ENCODE measurements around the gene TFF3. TPM values are rescaled to one million over a fixed set of nuclear protein-coding genes. Genes with fewer than 3 reads are reported as not detected.

The TFF3 gene
- total and polyA plus RNA-seq, 2 experiments from 2014 or later: 1.2 to 3.3 TPM

DNA sequence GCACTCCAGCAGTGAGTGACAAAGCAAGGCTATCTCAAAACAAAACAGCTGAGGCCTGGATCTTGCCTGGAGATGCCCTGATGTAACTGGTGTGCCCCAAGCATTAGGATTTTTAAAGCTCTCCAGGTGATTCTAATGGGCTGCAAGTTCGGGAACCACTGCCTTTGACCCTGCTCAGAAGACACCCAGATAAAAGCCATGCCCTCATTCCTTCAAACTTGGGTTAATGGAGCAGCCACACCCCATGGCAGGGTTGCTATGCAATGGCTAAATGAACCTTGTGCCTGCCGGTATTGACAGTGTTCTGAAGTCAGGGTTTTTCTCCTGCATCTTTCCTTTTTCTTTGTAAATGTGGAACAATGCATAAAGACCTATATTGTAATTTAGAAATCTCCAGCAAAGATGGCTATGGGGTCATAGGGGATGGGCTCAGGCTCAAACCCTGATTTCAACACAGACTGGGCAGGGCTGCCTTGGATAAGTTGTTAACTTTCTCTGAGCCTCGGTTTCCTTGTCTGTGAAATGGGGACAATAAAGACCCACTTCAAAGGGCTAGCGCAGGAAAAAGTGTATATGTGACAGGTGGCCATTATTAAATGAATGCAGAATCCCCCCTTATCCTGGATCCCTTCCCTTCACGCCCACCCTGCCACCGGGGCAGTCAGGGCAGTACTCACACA lies 453 bp downstream of the TFF3 start:
- Histone ChIP-seq H3K4me3 (no peak overlapping the region), H3K36me3 (ENCODE audit: insufficient read depth) (no peaks in the 10 kb centered on the region), H3K9me2 (ENCODE audit: insufficient read depth) (no peaks in the 10 kb centered on the region), H3K4me1 (ENCODE audit: insufficient read depth) (peaks cover 11% of the 10 kb centered on the region; the same call in 1 of the 2 replicates), H3K27ac (ENCODE audit: low read depth) (no peak overlapping the region), H3K79me2 (replicated peaks; ENCODE audit: insufficient read depth) (no peaks in the 10 kb centered on the region), H2AFZ (no peak overlapping the region), H3F3A (replicated peaks; ENCODE audit: low read depth) (no peaks in the 10 kb centered on the region), H3K4me2 (no peak overlapping the region), H3K27me3 (ENCODE audit: insufficient read depth) (no peaks in the 10 kb centered on the region), H4K20me1 (replicated peaks; ENCODE audit: insufficient read depth) (no peaks in the 10 kb centered on the region)
- Mint-ChIP-seq H3K36me3 (ENCODE audit: low read depth) (no peaks in the 10 kb centered on the region), H3K27ac (no peak overlapping the region), H3K4me3 (no peak overlapping the region), H3K9me3 (no peaks in the 10 kb centered on the region), H3K4me1 (peaks cover 47% of the 10 kb centered on the region), H3K27me3 (ENCODE audit: insufficient read depth, low read depth, poor library complexity) (peaks cover 17% of the 10 kb centered on the region)
- ATAC-seq: no peak
- TF ChIP-seq, protein P1, sequence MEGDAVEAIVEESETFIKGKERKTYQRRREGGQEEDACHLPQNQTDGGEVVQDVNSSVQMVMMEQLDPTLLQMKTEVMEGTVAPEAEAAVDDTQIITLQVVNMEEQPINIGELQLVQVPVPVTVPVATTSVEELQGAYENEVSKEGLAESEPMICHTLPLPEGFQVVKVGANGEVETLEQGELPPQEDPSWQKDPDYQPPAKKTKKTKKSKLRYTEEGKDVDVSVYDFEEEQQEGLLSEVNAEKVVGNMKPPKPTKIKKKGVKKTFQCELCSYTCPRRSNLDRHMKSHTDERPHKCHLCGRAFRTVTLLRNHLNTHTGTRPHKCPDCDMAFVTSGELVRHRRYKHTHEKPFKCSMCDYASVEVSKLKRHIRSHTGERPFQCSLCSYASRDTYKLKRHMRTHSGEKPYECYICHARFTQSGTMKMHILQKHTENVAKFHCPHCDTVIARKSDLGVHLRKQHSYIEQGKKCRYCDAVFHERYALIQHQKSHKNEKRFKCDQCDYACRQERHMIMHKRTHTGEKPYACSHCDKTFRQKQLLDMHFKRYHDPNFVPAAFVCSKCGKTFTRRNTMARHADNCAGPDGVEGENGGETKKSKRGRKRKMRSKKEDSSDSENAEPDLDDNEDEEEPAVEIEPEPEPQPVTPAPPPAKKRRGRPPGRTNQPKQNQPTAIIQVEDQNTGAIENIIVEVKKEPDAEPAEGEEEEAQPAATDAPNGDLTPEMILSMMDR (conservative IDR thresholded peaks at IDR 0.05; ENCODE audit: low read depth in 2 of 2): no peak
- no peak for TF ChIP-seq NANOG (IDR thresholded peaks at IDR 0.05; ENCODE audit: borderline replicate concordance)
- no peak for TF ChIP-seq CREB1 (CRISPR knock-in tag; IDR thresholded peaks at IDR 0.05; ENCODE audit: low read depth)
- no peak for TF ChIP-seq EZH2phosphoT487 (IDR thresholded peaks at IDR 0.05; ENCODE audit: unreplicated experiment)
- TF ChIP-seq ZNF114 (CRISPR knock-in tag; IDR thresholded peaks at IDR 0.05): no peak
- TF ChIP-seq, protein P2, sequence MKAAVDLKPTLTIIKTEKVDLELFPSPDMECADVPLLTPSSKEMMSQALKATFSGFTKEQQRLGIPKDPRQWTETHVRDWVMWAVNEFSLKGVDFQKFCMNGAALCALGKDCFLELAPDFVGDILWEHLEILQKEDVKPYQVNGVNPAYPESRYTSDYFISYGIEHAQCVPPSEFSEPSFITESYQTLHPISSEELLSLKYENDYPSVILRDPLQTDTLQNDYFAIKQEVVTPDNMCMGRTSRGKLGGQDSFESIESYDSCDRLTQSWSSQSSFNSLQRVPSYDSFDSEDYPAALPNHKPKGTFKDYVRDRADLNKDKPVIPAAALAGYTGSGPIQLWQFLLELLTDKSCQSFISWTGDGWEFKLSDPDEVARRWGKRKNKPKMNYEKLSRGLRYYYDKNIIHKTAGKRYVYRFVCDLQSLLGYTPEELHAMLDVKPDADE (IDR thresholded peaks at IDR 0.05): no peak
- no peak for TF ChIP-seq JUNB (IDR thresholded peaks at IDR 0.05; ENCODE audit: unreplicated experiment)
- no peak for TF ChIP-seq POLR2AphosphoS5 (IDR thresholded peaks at IDR 0.05; ENCODE audit: low read depth)
- TF ChIP-seq, protein P3, sequence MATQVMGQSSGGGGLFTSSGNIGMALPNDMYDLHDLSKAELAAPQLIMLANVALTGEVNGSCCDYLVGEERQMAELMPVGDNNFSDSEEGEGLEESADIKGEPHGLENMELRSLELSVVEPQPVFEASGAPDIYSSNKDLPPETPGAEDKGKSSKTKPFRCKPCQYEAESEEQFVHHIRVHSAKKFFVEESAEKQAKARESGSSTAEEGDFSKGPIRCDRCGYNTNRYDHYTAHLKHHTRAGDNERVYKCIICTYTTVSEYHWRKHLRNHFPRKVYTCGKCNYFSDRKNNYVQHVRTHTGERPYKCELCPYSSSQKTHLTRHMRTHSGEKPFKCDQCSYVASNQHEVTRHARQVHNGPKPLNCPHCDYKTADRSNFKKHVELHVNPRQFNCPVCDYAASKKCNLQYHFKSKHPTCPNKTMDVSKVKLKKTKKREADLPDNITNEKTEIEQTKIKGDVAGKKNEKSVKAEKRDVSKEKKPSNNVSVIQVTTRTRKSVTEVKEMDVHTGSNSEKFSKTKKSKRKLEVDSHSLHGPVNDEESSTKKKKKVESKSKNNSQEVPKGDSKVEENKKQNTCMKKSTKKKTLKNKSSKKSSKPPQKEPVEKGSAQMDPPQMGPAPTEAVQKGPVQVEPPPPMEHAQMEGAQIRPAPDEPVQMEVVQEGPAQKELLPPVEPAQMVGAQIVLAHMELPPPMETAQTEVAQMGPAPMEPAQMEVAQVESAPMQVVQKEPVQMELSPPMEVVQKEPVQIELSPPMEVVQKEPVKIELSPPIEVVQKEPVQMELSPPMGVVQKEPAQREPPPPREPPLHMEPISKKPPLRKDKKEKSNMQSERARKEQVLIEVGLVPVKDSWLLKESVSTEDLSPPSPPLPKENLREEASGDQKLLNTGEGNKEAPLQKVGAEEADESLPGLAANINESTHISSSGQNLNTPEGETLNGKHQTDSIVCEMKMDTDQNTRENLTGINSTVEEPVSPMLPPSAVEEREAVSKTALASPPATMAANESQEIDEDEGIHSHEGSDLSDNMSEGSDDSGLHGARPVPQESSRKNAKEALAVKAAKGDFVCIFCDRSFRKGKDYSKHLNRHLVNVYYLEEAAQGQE (IDR thresholded peaks at IDR 0.05; ENCODE audit: unreplicated experiment): no peak
- no peak for TF ChIP-seq EZH2 (IDR thresholded peaks at IDR 0.05; ENCODE audit: low read depth, unreplicated experiment)
- TF ChIP-seq STAT1 (IDR thresholded peaks at IDR 0.05; ENCODE audit: unreplicated experiment): no peak
- TF ChIP-seq ZNF331 (CRISPR knock-in tag; IDR thresholded peaks at IDR 0.05; ENCODE audit: low read depth): no peak
- TF ChIP-seq, protein P4, sequence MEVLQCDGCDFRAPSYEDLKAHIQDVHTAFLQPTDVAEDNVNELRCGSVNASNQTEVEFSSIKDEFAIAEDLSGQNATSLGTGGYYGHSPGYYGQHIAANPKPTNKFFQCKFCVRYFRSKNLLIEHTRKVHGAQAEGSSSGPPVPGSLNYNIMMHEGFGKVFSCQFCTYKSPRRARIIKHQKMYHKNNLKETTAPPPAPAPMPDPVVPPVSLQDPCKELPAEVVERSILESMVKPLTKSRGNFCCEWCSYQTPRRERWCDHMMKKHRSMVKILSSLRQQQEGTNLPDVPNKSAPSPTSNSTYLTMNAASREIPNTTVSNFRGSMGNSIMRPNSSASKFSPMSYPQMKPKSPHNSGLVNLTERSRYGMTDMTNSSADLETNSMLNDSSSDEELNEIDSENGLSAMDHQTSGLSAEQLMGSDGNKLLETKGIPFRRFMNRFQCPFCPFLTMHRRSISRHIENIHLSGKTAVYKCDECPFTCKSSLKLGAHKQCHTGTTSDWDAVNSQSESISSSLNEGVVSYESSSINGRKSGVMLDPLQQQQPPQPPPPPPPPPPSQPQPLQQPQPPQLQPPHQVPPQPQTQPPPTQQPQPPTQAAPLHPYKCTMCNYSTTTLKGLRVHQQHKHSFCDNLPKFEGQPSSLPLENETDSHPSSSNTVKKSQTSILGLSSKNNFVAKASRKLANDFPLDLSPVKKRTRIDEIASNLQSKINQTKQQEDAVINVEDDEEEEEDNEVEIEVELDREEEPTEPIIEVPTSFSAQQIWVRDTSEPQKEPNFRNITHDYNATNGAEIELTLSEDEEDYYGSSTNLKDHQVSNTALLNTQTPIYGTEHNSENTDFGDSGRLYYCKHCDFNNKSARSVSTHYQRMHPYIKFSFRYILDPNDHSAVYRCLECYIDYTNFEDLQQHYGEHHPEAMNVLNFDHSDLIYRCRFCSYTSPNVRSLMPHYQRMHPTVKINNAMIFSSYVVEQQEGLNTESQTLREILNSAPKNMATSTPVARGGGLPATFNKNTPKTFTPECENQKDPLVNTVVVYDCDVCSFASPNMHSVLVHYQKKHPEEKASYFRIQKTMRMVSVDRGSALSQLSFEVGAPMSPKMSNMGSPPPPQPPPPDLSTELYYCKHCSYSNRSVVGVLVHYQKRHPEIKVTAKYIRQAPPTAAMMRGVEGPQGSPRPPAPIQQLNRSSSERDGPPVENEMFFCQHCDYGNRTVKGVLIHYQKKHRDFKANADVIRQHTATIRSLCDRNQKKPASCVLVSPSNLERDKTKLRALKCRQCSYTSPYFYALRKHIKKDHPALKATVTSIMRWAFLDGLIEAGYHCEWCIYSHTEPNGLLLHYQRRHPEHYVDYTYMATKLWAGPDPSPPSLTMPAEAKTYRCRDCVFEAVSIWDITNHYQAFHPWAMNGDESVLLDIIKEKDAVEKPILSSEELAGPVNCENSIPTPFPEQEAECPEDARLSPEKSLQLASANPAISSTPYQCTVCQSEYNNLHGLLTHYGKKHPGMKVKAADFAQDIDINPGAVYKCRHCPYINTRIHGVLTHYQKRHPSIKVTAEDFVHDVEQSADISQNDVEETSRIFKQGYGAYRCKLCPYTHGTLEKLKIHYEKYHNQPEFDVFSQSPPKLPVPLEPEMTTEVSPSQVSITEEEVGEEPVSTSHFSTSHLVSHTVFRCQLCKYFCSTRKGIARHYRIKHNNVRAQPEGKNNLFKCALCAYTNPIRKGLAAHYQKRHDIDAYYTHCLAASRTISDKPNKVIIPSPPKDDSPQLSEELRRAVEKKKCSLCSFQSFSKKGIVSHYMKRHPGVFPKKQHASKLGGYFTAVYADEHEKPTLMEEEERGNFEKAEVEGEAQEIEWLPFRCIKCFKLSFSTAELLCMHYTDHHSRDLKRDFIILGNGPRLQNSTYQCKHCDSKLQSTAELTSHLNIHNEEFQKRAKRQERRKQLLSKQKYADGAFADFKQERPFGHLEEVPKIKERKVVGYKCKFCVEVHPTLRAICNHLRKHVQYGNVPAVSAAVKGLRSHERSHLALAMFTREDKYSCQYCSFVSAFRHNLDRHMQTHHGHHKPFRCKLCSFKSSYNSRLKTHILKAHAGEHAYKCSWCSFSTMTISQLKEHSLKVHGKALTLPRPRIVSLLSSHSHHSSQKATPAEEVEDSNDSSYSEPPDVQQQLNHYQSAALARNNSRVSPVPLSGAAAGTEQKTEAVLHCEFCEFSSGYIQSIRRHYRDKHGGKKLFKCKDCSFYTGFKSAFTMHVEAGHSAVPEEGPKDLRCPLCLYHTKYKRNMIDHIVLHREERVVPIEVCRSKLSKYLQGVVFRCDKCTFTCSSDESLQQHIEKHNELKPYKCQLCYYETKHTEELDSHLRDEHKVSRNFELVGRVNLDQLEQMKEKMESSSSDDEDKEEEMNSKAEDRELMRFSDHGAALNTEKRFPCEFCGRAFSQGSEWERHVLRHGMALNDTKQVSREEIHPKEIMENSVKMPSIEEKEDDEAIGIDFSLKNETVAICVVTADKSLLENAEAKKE (CRISPR knock-in tag; IDR thresholded peaks at IDR 0.05): no peak
- DNase-seq (ENCODE audit: low spot score): no peak

Data from GM23338 (cell line).